IMR-90 (cell line): ENCODE data around the gene EIF3CL. TPM values are rescaled to one million over a fixed set of nuclear protein-coding genes. Genes with fewer than 3 reads are reported as not detected.
"Not testable (repeated sequence)": the region's sequence is repeated elsewhere in the genome, so short reads cannot be mapped to it uniquely, and the experiment has no call there.

Experiments
- ATAC-seq: fragments of 200-7000 bp; cut with Tn5 transposase; 2 replicates; pipeline ENCODE4 v1.9.1; 2020; ENCODE audit warnings: low read depth, mild to moderate bottlenecking, moderate library complexity
- BruUV-seq: library from RNA; stranded (reverse); fragments of 400-500 nt; replicated peaks from 2 replicates; lab custom pipeline; 2021; lab: Mats Ljungman, UMichigan
- CTCF ChIA-PET: fragments of 300-600 bp; formaldehyde crosslinking; extraction: SDS; loops from one replicate; lab custom pipeline; 2021; ENCODE audit warnings: antibody characterized with exemption; lab: Yijun Ruan, JAX
- POLR2A ChIA-PET: fragments of 300-600 bp; sonication (Branson Sonifier 250); formaldehyde crosslinking; loops from one replicate; lab custom pipeline; 2022; ENCODE audit warnings: antibody characterized with exemption; ENCODE audit not compliant: unreplicated experiment; lab: Charles Lee
- DNase-seq: peaks from one replicate; pipeline ENCODE4 v3.0.0; 2013
- H2AFZ ChIP-seq: replicated peaks from 2 replicates; pipeline ENCODE3; 2013; ENCODE audit warnings: low read length, mild to moderate bottlenecking; ENCODE audit not compliant: poor library complexity
- H2AK5ac ChIP-seq: 2 replicates; pipeline ENCODE4 v1.6.1; 2013; ENCODE audit warnings: low read depth, low read length, inconsistent platforms
- H2AK9ac ChIP-seq: replicated peaks from 2 replicates; pipeline ENCODE3; 2013; ENCODE audit warnings: mild to moderate bottlenecking, low read depth, low read length, moderate library complexity; ENCODE audit not compliant: poor library complexity
- H2BK120ac ChIP-seq: 2 replicates; pipeline ENCODE4 v1.6.1; 2013; ENCODE audit warnings: low read depth, low read length, inconsistent platforms
- H2BK15ac ChIP-seq: 3 replicates; pipeline ENCODE4 v1.6.1; 2013; ENCODE audit warnings: low read depth, low read length, inconsistent platforms
- H2BK20ac ChIP-seq: 2 replicates; pipeline ENCODE4 v1.6.1; 2013; ENCODE audit warnings: low read depth, mild to moderate bottlenecking, inconsistent platforms, low read length, moderate library complexity
- H2BK5ac ChIP-seq: 2 replicates; pipeline ENCODE4 v1.6.1; 2013; ENCODE audit warnings: mild to moderate bottlenecking, low read depth, low read length, inconsistent platforms; ENCODE audit not compliant: poor library complexity, severe bottlenecking
- H3K14ac ChIP-seq: replicated peaks from 2 replicates; pipeline ENCODE4 v1.6.1; 2013; ENCODE audit warnings: low read depth, low read length, inconsistent platforms
- H3K18ac ChIP-seq: 2 replicates; pipeline ENCODE4 v1.6.1; 2013; ENCODE audit warnings: low read depth, low read length, control low read depth
- H3K23ac ChIP-seq: 2 replicates; pipeline ENCODE4 v1.6.1; 2013; ENCODE audit warnings: low read depth, low read length, inconsistent platforms
- H3K27ac ChIP-seq: 2 replicates; pipeline ENCODE4 v1.5.1; 2013; ENCODE audit warnings: mild to moderate bottlenecking, control low read depth, low read length; ENCODE audit not compliant: insufficient read depth
- H3K27me3 ChIP-seq: 2 replicates; pipeline ENCODE4 v1.6.1; 2013; ENCODE audit warnings: low read length; ENCODE audit not compliant: control insufficient read depth, insufficient read depth
- H3K36me3 ChIP-seq: 2 replicates; pipeline ENCODE4 v1.6.1; 2013; ENCODE audit warnings: low read length, mixed read lengths; ENCODE audit not compliant: control insufficient read depth, insufficient read depth
- H3K4ac ChIP-seq: 2 replicates; pipeline ENCODE4 v1.6.1; 2013; ENCODE audit warnings: low read depth, low read length, inconsistent platforms
- H3K4me1 ChIP-seq: 2 replicates; pipeline ENCODE4 v1.6.1; 2013; ENCODE audit warnings: low read length, mixed read lengths; ENCODE audit not compliant: control insufficient read depth, insufficient read depth
- H3K4me2 ChIP-seq: 2 replicates; pipeline ENCODE4 v1.6.1; 2013; ENCODE audit warnings: low read depth, mild to moderate bottlenecking, control low read depth, low read length, moderate library complexity
- H3K4me3 ChIP-seq: 2 replicates; pipeline ENCODE4 v1.5.1; 2013; ENCODE audit warnings: low read depth, mild to moderate bottlenecking, control low read depth, low read length, moderate library complexity; ENCODE audit not compliant: insufficient read depth
- H3K56ac ChIP-seq: 2 replicates; pipeline ENCODE4 v1.6.1; 2013; ENCODE audit warnings: low read length, inconsistent platforms; ENCODE audit not compliant: insufficient read depth; ENCODE audit errors: extremely low read depth
- H3K79me1 ChIP-seq, 2 experiments: 2 replicates each; pipeline ENCODE4 v1.6.1; 2013; ENCODE audit warnings: low read length in 2 of 2, inconsistent platforms in 1 of 2, low read depth in 1 of 2
- H3K9ac ChIP-seq: 2 replicates; pipeline ENCODE4 v1.6.1; 2013; ENCODE audit warnings: low read depth, low read length, control low read depth
- H3K9me1 ChIP-seq: 2 replicates; pipeline ENCODE4 v1.6.1; 2013; ENCODE audit warnings: low read length, inconsistent platforms; ENCODE audit not compliant: insufficient read depth
- H3K9me3 ChIP-seq: 2 replicates; pipeline ENCODE4 v1.6.1; 2013; ENCODE audit warnings: low read length; ENCODE audit not compliant: control insufficient read depth, insufficient read depth
- H4K20me1 ChIP-seq: 2 replicates; pipeline ENCODE4 v1.6.1; 2013; ENCODE audit warnings: low read length, inconsistent platforms; ENCODE audit not compliant: insufficient read depth
- H4K5ac ChIP-seq: 2 replicates; pipeline ENCODE4 v1.6.1; 2013; ENCODE audit warnings: mild to moderate bottlenecking, low read depth, low read length, control low read depth
- H4K8ac ChIP-seq, 2 experiments: 2 replicates each; pipeline ENCODE4 v1.6.1; 2013; ENCODE audit warnings: low read depth in 2 of 2, low read length in 2 of 2, control low read depth in 1 of 2, inconsistent platforms in 1 of 2
- H4K91ac ChIP-seq: 2 replicates; pipeline ENCODE4 v1.6.1; 2013; ENCODE audit warnings: low read depth, low read length, inconsistent platforms; ENCODE audit not compliant: insufficient read depth
- USF2 ChIP-seq: fragments of 150-350 bp; IDR thresholded peaks from 2 replicates; pipeline ENCODE4 v1.6.1; 2017; ENCODE audit warnings: mild to moderate bottlenecking, antibody characterized with exemption, low read length, low read depth
- WGBS, 2 experiments: methylation state at CpG; one replicate each; pipeline versions ENCODE4 v1.1.5 to v1.1.7; 2013; ENCODE audit warnings: missing lambda C conversion rate in 2 of 2; ENCODE audit not compliant: insufficient read length in 1 of 2; ENCODE audit errors: extremely low coverage in 2 of 2; 5-methylcytosine and 5-hydroxymethylcytosine counted together
- dilution Hi-C: fragments of 300-500 bp; cut with HindIII; formaldehyde crosslinking; loops from one replicate; pipeline ENCODE4 v1.14.3; 2018; ENCODE audit warnings: low sequenced_read_pairs; ENCODE audit not compliant: unreplicated experiment
- in situ Hi-C: fragments of 300-500 bp; cut with MboI; formaldehyde crosslinking; loops from 3 replicates; pipeline ENCODE4 v1.14.3; 2019; ENCODE audit warnings: low sequenced_read_pairs, inconsistent platforms, mixed read lengths
- intact Hi-C: fragments of 100-400 bp; cut with micrococcal nuclease; formaldehyde crosslinking; loops from 2 replicates; pipeline ENCODE4 v1.10.0; 2022
- microRNA-seq, 2 experiments: library from miRNA; stranded (forward) in 1 of 2; unstranded in 1 of 2; fragments of 10-50 nt in 1 of 2; fragments of <30 nt in 1 of 2; gene quantifications in 1 of 2; microRNA quantifications in 1 of 2; one replicate each; pipeline versions ENCODE3 to v1.1.0; 2013 to 2020; ENCODE audit not compliant: insufficient read depth in 1 of 2, insufficient read length in 1 of 2, unreplicated experiment in 1 of 2
- polyA plus RNA-seq, 3 experiments: library from polyadenylated mRNA; depleted of rRNA; stranded (reverse); fragments of >200 nt; gene quantifications; 2 replicates each; pipeline ENCODE4 v1.2.3, GENCODE V29; 2012; ENCODE audit warnings: low replicate concordance in 1 of 3
- small RNA-seq, 5 experiments: library from RNA; depleted of rRNA; stranded (forward); fragments of <200 nt; gene quantifications; one replicate each; pipeline ENCODE3, GENCODE V24; 2012
- total RNA-seq: library from RNA; depleted of rRNA; stranded (reverse); fragments of >200 nt; gene quantifications from 2 replicates; pipeline ENCODE4 v1.2.3, GENCODE V29; 2012; rRNA removed

Gene EIF3CL
- total and polyA plus RNA-seq, 2 of the 4 experiments (the other 2 are of a cell fraction) = 143 to 180 TPM

GRCh38 chr16:28330232-28330631 is 73.4 kb downstream of the EIF3CL start:
- BruUV-seq, DNase-seq, H2AFZ ChIP-seq: not testable (repeated sequence)

More at GRCh38 chr16:28330232-28330631, 73.4 kb downstream of the EIF3CL start:
- dilution Hi-C loops, H3K9me1 ChIP-seq, H4K8ac ChIP-seq, CTCF ChIA-PET, H3K4me1 ChIP-seq, H2BK120ac ChIP-seq, H3K4ac ChIP-seq, H3K4me3 ChIP-seq, H3K27ac ChIP-seq, H4K20me1 ChIP-seq, H4K91ac ChIP-seq, H3K14ac ChIP-seq, H3K4me2 ChIP-seq, H2BK20ac ChIP-seq, H3K9ac ChIP-seq, intact Hi-C loops, H3K36me3 ChIP-seq, POLR2A ChIA-PET, H4K5ac ChIP-seq, H2BK15ac ChIP-seq, H2AK9ac ChIP-seq, H3K56ac ChIP-seq, H3K9me3 ChIP-seq, H3K79me1 ChIP-seq, H3K27me3 ChIP-seq, H2BK5ac ChIP-seq, H2AK5ac ChIP-seq, H3K18ac ChIP-seq, H3K23ac ChIP-seq: not testable (repeated sequence)
- no CpG with 5 or more reads among the region's 9 CpGs for WGBS, 2 experiments
- in situ Hi-C loops = loop anchor here (10.0 kb wide), 1 partner anchor 55 kb away; no protein-coding TSS in a partner anchor
- ATAC-seq = peak; percentile 43; the same call in 1 of the 2 replicates
- TF ChIP-seq USF2 = peak; percentile 39; the same call in 1 of the 2 replicates

Small RNA genes within 50 kb of the gene (microRNA-seq; reads per million reads assigned to microRNA genes)
- gene AC138904.2 (ENCODE audit: insufficient read depth, insufficient read length) (not detected), gene MIR6862-1 (ENCODE audit: insufficient read depth in 1 of 2, insufficient read length in 1 of 2, unreplicated experiment in 1 of 2) (0 reads per million in 2 experiments)

Small RNA genes within 50 kb of the gene (small RNA-seq; reads per million reads assigned to genes)
- gene AC138904.2 = 0 reads per million in 5 experiments
- 0 reads per million in 5 experiments for gene MIR6862-1

Other genes with a start within 250 kb of the EIF3CL start
- 103 and 108 TPM in 2 replicates for gene XPO6, start 191.9 kb downstream of the EIF3CL start, total RNA-seq
- 184 and 202 TPM in 2 replicates for gene XPO6, start 191.9 kb downstream of the EIF3CL start, polyA plus RNA-seq (2012; rRNA removed)
- under 0.01 TPM in 1 of 2 replicates, not detected in the other for gene SBK1, start 111.3 kb downstream of the EIF3CL start, total RNA-seq
- gene SBK1, start 111.3 kb downstream of the EIF3CL start, polyA plus RNA-seq (2012; rRNA removed) = 0.03 and 0.05 TPM in 2 replicates
- 0.18 and 0.56 TPM in 2 replicates for gene NPIPB6, start 40.3 kb downstream of the EIF3CL start, total RNA-seq
- 0.19 and 0.22 TPM in 2 replicates for gene NPIPB6, start 40.3 kb downstream of the EIF3CL start, polyA plus RNA-seq (2012; rRNA removed)
- gene NPIPB7, start 68.5 kb upstream of the EIF3CL start, total RNA-seq = not detected in 2 replicates
- 0.10 TPM in 1 of 2 replicates, not detected in the other for gene NPIPB7, start 68.5 kb upstream of the EIF3CL start, polyA plus RNA-seq (2012; rRNA removed)
- 3.3 and 3.9 TPM in 2 replicates for gene CLN3, start 88.2 kb upstream of the EIF3CL start, total RNA-seq
- gene CLN3, start 88.2 kb upstream of the EIF3CL start, polyA plus RNA-seq (2012; rRNA removed) = 15.9 TPM in 2 replicates
- not detected in 2 replicates for gene APOBR, start 90.8 kb upstream of the EIF3CL start, total RNA-seq
- not detected in 2 replicates for gene APOBR, start 90.8 kb upstream of the EIF3CL start, polyA plus RNA-seq (2012; rRNA removed)
- gene IL27, start 103.0 kb upstream of the EIF3CL start, total RNA-seq = not detected in 2 replicates
- not detected in 2 replicates for gene IL27, start 103.0 kb upstream of the EIF3CL start, polyA plus RNA-seq (2012; rRNA removed)
- 5.8 and 10.2 TPM in 2 replicates for gene NUPR1, start 135.1 kb upstream of the EIF3CL start, total RNA-seq
- gene NUPR1, start 135.1 kb upstream of the EIF3CL start, polyA plus RNA-seq (2012; rRNA removed) = 27.9 and 29.8 TPM in 2 replicates
- 7.2 and 7.7 TPM in 2 replicates for gene SGF29, start 150.1 kb upstream of the EIF3CL start, total RNA-seq
- 4.3 and 4.7 TPM in 2 replicates for gene SGF29, start 150.1 kb upstream of the EIF3CL start, polyA plus RNA-seq (2012; rRNA removed)
- not detected in 2 replicates for gene SULT1A2, start 193.2 kb upstream of the EIF3CL start, total RNA-seq
- gene SULT1A2, start 193.2 kb upstream of the EIF3CL start, polyA plus RNA-seq (2012; rRNA removed) = 0.09 TPM in 1 of 2 replicates, not detected in the other
- 1.1 and 1.6 TPM in 2 replicates for gene SULT1A1, start 206.2 kb upstream of the EIF3CL start, total RNA-seq
- 1.1 and 1.2 TPM in 2 replicates for gene SULT1A1, start 206.2 kb upstream of the EIF3CL start, polyA plus RNA-seq (2012; rRNA removed)
- not detected in 2 replicates for gene NPIPB8, start 234.2 kb upstream of the EIF3CL start, total RNA-seq
- gene NPIPB8, start 234.2 kb upstream of the EIF3CL start, polyA plus RNA-seq (2012; rRNA removed) = not detected in 2 replicates